GM12872 (cell line): Measurements from ENCODE around the gene DSCAML1.

Experiments used
- TF ChIP-seq, protein P1 (sequence below): IDR thresholded peaks from 3 replicates; pipeline ENCODE4 v1.5.1; 2011; ENCODE audit warnings: low read depth, mild to moderate bottlenecking, low read length, moderate library complexity; ENCODE audit not compliant: insufficient read depth

Gene DSCAML1

DNA sequence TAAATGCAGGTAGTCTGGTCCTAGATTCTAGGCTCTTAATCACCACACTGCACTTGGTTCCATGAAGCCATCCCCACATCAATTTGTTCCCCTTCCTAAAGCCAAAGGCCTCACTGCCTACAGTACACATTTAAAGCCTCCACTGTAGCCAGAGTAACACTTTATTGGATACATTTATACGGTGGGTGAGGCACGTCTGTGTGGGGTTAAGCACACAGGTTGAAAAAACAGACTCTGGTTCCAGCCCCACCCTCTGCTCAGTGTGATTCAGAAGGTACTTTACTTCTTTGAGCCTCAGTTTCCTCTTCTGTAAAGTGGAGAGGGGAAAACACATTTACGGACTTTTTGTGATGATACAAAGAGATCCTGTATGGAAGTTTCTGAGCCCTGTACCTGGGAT is 22.5 kb downstream of the DSCAML1 start:
- TF ChIP-seq, protein P1, sequence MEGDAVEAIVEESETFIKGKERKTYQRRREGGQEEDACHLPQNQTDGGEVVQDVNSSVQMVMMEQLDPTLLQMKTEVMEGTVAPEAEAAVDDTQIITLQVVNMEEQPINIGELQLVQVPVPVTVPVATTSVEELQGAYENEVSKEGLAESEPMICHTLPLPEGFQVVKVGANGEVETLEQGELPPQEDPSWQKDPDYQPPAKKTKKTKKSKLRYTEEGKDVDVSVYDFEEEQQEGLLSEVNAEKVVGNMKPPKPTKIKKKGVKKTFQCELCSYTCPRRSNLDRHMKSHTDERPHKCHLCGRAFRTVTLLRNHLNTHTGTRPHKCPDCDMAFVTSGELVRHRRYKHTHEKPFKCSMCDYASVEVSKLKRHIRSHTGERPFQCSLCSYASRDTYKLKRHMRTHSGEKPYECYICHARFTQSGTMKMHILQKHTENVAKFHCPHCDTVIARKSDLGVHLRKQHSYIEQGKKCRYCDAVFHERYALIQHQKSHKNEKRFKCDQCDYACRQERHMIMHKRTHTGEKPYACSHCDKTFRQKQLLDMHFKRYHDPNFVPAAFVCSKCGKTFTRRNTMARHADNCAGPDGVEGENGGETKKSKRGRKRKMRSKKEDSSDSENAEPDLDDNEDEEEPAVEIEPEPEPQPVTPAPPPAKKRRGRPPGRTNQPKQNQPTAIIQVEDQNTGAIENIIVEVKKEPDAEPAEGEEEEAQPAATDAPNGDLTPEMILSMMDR: no peak

DNA sequence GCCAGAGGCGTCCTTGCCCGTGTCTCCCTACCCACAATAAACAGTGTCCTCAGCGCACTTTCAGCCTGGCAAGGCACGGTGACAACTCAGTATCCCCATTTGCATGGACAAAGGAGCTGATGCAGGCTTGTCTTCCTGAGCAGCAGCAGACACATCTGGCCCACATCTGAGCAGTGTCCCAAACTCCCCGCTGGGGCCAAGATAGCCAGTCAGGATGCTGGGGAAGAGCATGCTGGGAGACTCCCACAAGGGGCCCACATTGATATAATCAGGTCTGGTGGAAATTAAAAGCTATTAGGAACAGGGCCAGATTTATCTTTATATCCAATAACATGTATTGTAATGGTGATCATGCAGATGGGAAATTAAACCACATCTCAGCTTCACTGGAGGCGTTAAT is 24.7 kb downstream of the DSCAML1 start:
- TF ChIP-seq, protein P1: no peak

GRCh38 chr11:117771841-117772240 is 25.2 kb downstream of the DSCAML1 start:
- TF ChIP-seq, protein P1: no peak

DNA sequence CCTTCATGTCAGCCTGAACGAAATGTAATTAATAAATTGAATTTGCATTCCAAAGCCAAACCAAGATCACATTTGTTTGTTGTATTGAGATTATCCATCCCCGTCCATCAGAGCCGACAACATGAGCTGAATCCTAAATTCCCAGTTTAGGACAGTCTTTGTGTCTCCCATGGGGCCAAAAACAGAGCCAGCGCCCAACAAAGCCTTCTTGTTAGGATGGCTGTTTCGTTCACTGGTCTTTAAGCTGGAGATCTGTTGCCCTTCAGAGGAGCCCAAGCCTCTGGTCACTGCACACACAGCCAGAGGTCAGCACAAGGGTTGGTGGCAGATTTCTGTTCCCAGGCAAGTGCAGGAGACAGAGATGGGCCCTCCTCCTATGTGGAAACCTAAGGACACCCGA is 25.8 kb downstream of the DSCAML1 start:
- TF ChIP-seq, protein P1: no peak

DNA sequence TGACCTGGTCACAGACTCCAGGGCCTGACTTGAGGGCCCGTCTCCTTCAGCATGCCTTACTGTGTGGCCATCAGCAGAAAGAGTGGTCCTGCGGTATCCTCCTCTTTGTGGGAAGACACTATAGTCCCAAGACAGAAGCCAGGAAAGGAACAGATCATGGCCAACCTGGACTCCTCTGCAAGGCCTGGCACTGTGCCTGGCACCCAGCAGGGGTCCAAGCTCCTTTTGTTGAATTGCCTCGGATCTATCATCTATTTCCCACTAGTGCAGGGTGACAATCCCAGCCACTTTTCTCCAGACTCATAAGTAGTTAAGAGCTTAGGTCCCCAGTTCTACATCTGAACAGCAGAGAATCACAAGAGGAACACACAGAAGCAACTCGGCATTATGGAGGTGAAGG is 27.0 kb downstream of the DSCAML1 start:
- TF ChIP-seq, protein P1: no peak

DNA sequence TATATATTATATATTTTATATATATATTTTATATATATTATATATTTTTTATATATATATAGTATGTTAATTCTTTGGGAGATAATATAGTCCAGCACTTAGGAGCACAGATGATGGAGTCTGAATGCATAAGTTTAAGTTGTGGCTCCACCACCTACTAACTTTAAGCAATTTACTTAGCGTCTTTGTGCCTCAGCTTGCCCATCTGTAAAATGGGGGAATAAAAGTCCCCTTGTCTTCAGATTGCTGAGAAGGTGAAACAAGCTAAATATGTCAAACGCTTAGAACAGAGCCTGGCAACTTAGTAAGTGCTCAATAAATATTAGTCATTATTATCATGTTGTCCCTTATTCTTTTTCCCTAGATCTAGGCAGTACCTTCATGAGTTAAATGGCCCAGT is 27.5 kb downstream of the DSCAML1 start:
- TF ChIP-seq, protein P1: no peak

DNA sequence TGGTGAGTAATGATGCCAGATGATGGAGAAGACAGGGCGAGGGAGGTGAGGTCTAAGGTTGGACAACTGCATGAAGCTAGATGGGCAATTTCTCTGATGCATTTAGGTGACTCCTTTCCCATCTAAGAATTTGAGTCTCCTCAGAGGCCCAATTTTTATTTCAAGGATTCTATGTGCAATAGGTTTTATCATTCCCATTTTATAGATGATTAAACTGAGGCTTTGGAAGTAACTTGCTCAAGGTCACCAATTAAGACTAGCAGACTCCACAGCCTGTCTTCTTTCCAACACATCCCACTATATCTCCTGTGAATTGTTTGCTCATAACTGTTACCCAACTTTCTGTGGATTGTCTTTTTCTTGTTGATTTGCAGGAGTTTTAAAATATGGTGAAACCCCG is 28.5 kb downstream of the DSCAML1 start:
- TF ChIP-seq, protein P1: no peak

GRCh38 chr11:117767071-117767470 is 29.9 kb downstream of the DSCAML1 start:
- TF ChIP-seq, protein P1: no peak
